GM18873 (cell line): Measurements from ENCODE around the gene PHOX2A.

Experiments
- ATAC-seq: cut with Tn5 transposase; IDR thresholded peaks from one replicate; pipeline ENCODE4 v1.9.1; 2021; ENCODE audit warnings: mild to moderate bottlenecking, moderate library complexity, moderate number of reproducible peaks; ENCODE audit not compliant: unreplicated experiment, low FRiP score

Gene PHOX2A

DNA sequence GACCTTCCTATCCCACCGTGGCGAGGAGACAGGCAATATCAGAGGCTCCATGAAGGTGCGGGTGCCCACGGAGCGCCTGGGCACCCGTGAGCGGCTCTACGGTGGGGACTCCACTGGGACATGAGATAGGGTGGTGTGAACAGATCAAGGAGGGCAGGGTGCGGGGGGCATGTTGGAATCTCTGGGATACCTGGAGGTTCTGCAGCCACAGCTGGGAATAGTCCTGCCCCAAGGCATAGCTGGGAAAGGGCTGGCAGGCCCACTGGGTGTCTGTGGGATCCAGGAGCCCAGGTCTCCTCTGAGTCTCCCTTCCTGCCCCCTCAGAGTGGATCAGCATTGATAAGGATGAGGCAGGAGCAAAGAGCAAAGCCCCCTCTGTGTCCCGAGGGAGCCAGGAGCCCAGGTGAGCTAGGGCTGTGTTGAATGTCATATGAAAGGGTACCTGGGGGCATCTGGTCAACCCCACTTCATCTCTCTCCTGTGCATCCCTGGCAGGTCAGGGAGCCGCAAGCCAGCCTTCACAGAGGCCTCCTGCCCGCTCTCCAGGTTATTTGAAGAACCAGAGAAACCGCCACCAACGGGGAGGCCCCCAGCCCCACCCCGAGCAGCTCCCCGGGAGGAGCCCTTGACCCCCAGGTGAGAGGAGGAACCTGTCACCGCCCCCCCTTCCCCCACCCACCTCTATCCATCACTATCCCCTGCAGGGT is 8.5 kb downstream of the PHOX2A start:
- no peak for ATAC-seq

GRCh38 chr11:72234920-72235319 is 9.1 kb downstream of the PHOX2A start:
- ATAC-seq: no peak

DNA sequence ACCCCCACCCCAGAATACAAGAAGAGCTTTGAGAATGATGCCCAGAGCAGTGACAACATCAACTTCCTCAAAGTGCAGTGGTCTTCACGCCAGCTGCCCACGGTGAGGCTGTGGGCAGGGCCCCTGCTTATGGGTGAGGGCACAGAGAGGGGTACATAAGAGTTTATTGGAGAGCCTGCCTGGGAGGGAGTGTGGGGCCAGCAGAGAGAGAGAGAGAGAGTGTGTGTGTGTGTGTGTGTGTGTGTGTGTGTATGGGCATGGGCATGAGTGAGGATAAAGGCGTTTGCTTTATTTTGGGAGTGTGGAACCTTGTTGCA is 9.5 kb downstream of the PHOX2A start:
- no peak for ATAC-seq

DNA sequence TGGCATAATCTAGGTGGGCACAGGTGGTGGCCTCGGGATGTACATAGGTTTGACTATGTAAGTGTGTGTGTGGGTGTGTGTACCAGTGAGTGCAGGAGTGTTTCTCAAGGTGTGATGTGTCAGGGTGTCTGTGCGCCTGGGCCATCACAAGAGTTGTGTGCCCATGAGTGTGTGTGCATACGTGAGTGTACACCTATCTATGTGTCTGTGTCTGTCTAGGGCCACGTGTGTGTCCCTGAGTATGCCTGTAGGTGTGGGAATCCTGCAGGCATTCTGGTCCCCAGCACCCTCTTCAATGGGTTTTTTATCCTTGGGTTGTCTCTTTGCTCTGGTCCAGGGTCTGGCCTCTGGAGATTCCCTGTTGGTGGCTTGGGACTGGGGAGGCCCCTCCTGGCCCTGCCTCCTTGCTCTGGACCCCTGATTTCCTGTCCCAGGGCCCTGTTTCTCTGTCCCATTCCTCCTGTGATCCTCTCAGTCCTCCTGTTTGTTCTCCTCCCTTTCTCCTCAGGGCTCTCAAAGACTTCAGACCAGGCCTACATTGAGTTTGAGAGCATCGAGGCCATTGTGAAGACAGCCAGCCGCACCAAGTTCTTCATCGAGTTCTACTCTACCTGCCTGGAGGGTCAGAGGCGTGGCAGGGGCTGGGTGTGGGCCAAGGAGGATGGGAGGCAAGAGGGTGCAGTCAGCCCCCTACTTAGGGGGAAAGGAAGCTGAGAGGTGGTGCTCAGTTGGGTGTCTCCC is 10.0 kb downstream of the PHOX2A start:
- no peak for ATAC-seq

DNA sequence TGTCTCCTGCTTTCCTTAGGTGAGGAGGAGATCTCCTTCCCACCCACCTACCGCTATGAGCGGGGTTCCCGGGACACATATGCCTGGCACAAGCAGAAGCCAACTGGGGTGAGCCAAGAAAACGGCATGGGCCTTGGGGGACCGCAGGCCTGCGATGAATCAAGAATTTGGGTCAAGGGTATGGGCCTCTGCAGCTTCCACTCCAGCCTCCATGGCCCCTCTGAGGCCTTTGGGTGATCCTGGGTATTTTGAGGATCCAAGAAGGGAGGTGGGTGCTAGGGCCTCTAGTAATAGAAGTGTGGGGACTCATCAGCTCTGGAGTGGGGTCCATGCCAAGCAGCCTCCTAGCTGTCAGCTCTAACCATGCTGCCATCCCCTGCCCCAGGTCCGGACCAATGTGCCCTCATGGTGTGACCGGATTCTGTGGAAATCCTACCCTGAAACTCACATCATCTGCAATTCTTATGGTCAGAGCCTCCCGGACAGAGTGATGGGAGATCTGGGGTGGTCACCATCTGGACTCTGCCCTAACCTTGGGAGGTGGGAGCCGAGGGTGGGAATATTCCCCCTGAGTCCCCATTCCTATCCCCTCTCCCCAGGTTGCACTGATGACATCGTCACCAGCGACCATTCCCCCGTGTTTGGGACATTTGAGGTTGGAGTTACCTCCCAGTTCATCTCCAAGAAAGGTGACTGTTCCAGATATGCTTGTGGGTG is 10.8 kb downstream of the PHOX2A start:
- no peak for ATAC-seq

DNA sequence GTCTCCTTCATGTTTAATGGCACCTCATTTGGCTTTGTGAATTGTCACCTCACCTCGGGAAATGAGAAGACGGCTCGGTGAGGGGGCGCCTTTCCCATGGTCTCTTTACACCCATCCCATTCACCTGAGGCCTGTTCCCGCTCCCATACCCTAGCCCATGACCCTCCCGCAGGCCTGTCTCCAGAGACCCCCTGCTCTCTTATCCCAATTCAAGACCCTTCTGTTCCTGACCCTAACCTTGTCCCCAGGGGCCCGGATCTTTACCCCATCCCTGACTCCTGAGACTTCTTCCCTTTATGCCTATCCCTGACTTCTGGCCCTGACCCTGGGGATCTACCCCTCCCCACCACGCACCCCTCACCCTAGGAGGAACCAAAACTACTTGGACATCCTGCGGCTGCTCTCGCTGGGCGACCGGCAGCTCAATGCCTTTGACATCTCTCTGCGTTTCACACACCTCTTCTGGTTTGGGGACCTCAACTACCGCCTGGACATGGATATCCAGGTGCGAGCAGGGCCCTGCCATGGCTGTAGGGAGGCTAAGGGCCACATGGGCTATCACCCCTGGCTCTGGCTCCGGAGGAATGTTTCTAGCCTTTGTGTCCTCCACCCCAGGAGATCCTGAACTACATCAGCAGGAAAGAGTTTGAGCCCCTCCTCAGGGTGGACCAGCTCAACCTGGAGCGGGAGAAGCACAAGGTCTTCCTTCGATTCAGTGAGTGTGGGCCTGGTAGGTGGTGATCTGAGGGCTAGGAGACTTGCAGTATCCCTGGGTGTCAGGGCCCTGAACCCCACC is 11.5 kb downstream of the PHOX2A start:
- no peak for ATAC-seq

DNA sequence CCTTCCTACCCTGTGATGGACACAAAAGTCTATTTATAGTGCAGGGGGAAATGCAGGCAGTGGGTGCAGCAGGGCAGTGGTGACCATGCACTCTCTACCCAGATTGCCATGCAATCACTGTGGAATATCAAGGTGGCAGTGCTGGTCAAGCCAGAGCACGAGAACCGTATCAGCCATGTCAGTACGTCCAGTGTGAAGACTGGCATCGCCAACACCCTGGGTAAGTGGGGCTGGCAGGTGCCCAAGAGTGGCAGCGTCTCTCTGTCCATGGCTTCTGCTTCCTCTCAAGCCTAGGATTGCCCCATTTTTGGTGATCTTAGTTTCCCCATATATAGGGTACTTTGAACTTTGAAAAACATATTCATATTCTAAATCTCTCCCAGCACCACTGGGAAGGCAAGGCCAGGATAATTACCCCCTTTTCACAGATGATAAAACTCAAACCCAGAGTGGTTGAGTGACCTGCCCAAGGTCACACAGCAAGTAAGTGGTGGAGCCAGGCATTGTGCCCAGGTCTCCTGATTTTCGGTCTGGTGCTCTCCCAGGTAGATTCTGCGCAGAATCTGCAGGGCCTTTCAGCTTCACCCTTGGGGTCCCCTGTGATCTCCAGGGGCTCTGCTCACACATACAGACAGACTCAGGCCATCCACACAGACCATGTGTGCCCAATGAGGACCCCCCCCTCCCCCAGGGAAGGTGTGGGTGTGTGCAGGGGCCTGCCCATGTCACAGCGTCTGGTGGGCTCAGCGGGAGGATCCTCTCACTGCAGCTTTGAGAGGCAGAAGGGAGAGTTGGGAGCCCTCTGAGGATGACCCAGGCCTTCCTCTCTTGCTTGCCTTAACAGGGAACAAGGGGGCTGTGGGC is 12.3 kb downstream of the PHOX2A start:
- no peak for ATAC-seq

DNA sequence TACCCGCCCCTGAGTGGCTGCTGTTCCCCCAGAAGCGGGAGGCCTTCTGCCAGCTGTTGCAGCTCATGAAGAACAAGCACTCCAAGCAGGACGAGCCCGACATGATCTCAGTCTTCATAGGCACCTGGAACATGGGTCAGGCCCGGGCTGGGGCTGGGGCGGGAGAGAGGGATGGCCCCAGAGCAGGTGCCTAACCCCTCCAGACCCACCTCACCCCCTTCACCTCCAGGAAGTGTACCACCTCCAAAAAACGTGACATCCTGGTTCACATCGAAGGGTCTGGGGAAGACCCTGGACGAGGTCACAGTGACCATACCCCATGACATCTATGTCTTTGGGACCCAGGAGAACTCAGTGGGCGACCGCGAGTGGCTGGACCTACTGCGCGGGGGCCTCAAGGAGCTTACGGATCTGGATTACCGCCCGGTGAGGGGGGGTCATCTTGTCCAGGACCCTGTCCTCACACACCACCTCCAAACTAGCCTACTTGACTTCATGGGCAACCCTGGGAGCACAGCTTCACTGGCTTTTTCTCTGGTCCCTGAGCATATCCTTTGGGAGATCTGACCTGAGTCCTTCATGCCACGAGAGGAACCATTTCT is 13.1 kb downstream of the PHOX2A start:
- ATAC-seq: no peak

- ATAC-seq: no peak
Observed at GRCh38 chr11:72229925-72230763, 13.8 kb downstream of the PHOX2A start.

DNA sequence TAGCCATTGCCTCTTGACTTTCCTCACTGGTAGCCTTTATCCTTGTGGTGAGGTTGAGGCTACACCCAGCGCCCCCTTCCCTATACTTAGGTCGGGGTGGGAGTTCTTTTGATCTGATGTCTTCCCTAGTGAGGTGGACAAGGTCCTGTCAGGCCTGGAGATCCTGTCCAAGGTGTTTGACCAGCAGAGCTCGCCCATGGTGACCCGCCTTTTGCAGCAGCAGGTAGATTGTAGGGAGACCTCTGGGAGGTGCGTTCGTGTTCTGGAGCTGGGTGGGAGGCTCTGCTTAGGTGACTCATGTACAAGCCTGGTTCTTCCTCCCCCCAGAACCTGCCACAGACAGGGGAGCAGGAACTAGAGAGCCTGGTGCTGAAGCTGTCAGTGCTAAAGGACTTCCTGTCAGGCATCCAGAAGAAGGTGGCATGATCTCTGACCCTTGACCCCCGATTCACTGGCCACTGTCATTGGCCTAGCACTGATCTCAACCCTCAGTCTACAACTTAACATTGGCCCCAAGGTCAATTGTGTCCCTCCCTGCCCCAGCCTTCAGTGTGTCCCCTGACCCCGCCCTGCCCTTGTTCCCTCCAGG is 14.5 kb downstream of the PHOX2A start:
- no peak for ATAC-seq

GRCh38 chr11:72228844-72229231 is 15.1 kb downstream of the PHOX2A start:
- ATAC-seq: no peak

GRCh38 chr11:72228229-72228843 is 15.6 kb downstream of the PHOX2A start:
- ATAC-seq: no peak

- no peak for ATAC-seq
Observed at GRCh38 chr11:72227316-72228228, 16.4 kb downstream of the PHOX2A start.

DNA sequence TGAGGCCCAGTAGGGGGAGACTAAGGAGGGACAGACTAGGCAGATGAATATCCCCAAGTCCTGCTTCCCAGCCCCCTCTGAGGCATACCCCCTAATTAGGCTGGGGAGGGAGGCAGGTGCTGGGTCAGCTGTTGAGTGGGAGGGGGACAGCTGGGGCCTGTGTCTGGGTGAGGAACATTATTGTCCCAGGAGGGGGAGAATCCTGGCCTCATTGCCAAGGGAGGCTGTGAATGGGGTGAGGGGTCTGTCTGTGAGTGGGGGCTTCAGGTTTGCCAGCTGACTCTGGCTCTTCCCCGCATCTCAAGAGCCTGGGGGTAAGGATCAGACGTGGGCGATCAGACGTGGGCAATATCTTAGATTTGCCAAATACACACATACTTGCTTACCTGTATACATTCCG is 17.3 kb downstream of the PHOX2A start:
- ATAC-seq: no peak

- ATAC-seq: no peak
Observed at GRCh38 chr11:72225411-72225951, 18.5 kb downstream of the PHOX2A start.

GRCh38 chr11:72224564-72225410 is 19.2 kb downstream of the PHOX2A start, which contains the start of gene INPPL1:
Gene INPPL1, plus strand, starts transcription at chr11:72224767. Its CDS starts 218 bp downstream, at chr11:72224985.
- ATAC-seq: no peak
